GM19240 (cell line): ENCODE measurements around the gene MAN1A2.

Experiments used
- DNase-seq: peaks from one replicate; pipeline ENCODE4 v3.0.0; 2011; ENCODE audit warnings: low spot score; ENCODE audit not compliant: insufficient read length

MAN1A2 gene

DNA sequence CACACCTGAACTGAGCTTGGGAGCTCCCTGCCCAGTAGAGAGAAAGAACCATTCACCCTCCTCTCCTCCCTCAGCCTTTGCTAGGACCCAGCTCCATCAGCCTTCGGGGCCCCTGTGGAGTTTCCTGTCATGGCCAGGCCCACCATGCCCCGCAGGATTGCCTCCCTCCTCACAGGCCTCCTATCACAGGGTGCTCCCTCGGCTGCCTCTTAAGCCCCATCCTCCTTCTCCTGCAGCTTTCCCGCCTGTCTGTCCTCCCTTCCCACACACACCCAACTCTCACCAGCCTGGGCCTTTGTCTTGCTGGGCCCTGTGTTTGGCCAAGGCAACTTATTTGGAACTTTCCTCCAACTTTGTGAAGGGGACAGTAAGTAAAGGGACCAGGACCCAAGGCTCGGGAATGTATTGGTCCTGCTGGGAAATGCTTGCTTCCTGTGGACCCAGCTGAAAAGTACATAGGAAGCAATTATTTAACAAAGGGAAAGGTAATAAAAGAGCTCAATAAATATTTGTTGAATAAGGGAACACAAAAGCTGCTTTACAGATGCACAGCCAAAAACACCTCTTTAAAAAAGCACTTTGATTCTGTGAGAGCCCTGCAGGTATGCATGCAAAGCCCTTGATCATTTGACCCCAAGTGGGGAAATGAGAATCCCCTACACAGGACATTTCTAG is 207.0 kb downstream of the MAN1A2 start:
- DNase-seq: no peak

DNA sequence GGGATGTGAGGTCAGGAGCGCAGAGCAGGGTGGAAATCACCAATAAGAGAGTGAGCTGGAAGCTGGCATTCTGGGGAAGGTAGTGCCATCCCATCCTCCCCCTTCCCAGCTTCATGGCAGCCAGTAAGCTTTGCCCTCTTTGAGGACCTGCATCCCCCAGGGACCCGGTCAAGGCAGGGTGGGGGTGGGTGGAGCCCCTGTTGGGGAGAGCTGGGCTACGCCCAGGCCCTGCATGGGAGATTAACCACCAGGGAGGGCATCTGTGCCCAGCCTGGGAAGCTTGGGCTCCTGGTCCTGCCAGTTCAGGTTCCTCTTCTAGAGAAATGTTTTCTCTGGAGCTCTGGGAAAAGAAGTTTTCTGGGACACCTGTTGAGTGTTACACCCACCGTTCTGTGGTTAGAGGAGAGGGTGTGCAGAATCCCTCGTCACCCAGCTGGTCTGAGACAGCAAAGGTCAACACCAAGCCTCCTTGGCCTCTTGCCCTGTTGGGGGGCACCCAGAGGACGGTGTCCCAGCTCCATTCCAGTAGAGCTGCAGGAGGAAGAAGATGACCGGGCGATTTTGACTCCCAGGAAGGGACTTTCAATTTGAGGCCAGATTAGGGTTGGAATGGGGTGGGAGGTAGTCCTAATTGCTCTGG is 208.5 kb downstream of the MAN1A2 start:
- DNase-seq: no peak

GRCh38 chr1:117576236-117576635 is 209.0 kb downstream of the MAN1A2 start:
- DNase-seq: no peak

- DNase-seq: no peak
Observed at GRCh38 chr1:117577191-117577885, 210.1 kb downstream of the MAN1A2 start.

- DNase-seq: no peak
Observed at GRCh38 chr1:117578466-117578865, 211.2 kb downstream of the MAN1A2 start.
